Endometrial microvascular endothelial cells (primary cell): ENCODE data around the gene FRZB. TPM values are rescaled to one million over a fixed set of nuclear protein-coding genes. Genes with fewer than 3 reads are reported as not detected.

Experiments
- in situ Hi-C: cut with HindIII; loops from 2 replicates; pipeline ENCODE4 v1.10.0; 2017; ENCODE audit warnings: low sequenced_read_pairs, low pct_unique_long_range_greater_than_20kb; ENCODE audit errors: inconsistent ontology term
- total RNA-seq: library from RNA; depleted of rRNA; stranded (reverse); fragments of >200 nt; gene quantifications from one replicate; pipeline ENCODE4 v1.2.3, GENCODE V29; 2015; ENCODE audit errors: inconsistent ontology term

The FRZB gene
- total RNA-seq, result not detected

- in situ Hi-C loops, result no loop called here
Observed at GRCh38 chr2:182866461-182867406, at the start of gene FRZB. Gene FRZB (minus strand): TSS chr2:182866637. CDS start chr2:182866552, 85 bp downstream.

GRCh38 chr2:182915369-182916326, 49.2 kb upstream of the FRZB start:
- in situ Hi-C loops, result no loop called here

GRCh38 chr2:182914852-182915251, 48.4 kb upstream of the FRZB start:
- in situ Hi-C loops, result no loop called here

- in situ Hi-C loops, result no loop called here
Observed at GRCh38 chr2:182913064-182913463, 46.6 kb upstream of the FRZB start.

- in situ Hi-C loops, result no loop called here
Observed at GRCh38 chr2:182912518-182912915, 46.1 kb upstream of the FRZB start.

- in situ Hi-C loops, result no loop called here
Observed at GRCh38 chr2:182911813-182912517, 45.5 kb upstream of the FRZB start.

GRCh38 chr2:182910965-182911364, 44.5 kb upstream of the FRZB start:
- in situ Hi-C loops, result no loop called here

- in situ Hi-C loops, result no loop called here
Observed at GRCh38 chr2:182907081-182907830, 40.8 kb upstream of the FRZB start.

- in situ Hi-C loops, result no loop called here
Observed at GRCh38 chr2:182906454-182906853, 40.0 kb upstream of the FRZB start.

GRCh38 chr2:182904844-182905243, 38.4 kb upstream of the FRZB start:
- in situ Hi-C loops, result no loop called here

- in situ Hi-C loops, result no loop called here
Observed at GRCh38 chr2:182903566-182903965, 37.1 kb upstream of the FRZB start.

GRCh38 chr2:182901748-182902147, 35.3 kb upstream of the FRZB start:
- in situ Hi-C loops, result no loop called here

GRCh38 chr2:182898718-182899117, 32.3 kb upstream of the FRZB start:
- in situ Hi-C loops, result no loop called here

- in situ Hi-C loops, result no loop called here
Observed at GRCh38 chr2:182897137-182897536, 30.7 kb upstream of the FRZB start.

- in situ Hi-C loops, result no loop called here
Observed at GRCh38 chr2:182895798-182896197, 29.4 kb upstream of the FRZB start.

GRCh38 chr2:182895169-182895568, 28.7 kb upstream of the FRZB start:
- in situ Hi-C loops, result no loop called here

- in situ Hi-C loops, result no loop called here
Observed at GRCh38 chr2:182894174-182894573, 27.7 kb upstream of the FRZB start.

GRCh38 chr2:182893666-182894065, 27.2 kb upstream of the FRZB start:
- in situ Hi-C loops, result no loop called here
